ENCODE data around the gene MICU2.

DNA sequence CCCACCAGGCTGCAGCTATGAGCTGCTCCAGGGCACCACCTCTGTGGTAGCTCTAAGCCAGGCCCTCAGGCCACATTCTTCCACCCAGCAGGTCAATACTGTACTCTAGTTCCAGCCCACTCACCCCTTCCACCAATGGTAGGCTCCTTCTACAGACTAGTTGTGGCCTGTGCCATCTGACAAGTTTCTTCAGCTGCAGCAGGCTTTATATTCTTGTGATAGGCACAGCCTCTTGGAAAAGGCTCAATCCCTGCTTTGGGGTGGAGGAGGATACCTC, 8.5 kb downstream of the MICU2 start:
- TF ChIP-seq, protein P1, sequence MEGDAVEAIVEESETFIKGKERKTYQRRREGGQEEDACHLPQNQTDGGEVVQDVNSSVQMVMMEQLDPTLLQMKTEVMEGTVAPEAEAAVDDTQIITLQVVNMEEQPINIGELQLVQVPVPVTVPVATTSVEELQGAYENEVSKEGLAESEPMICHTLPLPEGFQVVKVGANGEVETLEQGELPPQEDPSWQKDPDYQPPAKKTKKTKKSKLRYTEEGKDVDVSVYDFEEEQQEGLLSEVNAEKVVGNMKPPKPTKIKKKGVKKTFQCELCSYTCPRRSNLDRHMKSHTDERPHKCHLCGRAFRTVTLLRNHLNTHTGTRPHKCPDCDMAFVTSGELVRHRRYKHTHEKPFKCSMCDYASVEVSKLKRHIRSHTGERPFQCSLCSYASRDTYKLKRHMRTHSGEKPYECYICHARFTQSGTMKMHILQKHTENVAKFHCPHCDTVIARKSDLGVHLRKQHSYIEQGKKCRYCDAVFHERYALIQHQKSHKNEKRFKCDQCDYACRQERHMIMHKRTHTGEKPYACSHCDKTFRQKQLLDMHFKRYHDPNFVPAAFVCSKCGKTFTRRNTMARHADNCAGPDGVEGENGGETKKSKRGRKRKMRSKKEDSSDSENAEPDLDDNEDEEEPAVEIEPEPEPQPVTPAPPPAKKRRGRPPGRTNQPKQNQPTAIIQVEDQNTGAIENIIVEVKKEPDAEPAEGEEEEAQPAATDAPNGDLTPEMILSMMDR (conservative IDR thresholded peaks at IDR 0.05; ENCODE audit: low read depth, low read length), result no peak
- no peak for TF ChIP-seq EZH2 (IDR thresholded peaks at IDR 0.05; ENCODE audit: borderline replicate concordance, low read depth, low read length, poor library complexity, severe bottlenecking)

All from A673 (cell line).